Urothelium cell line (cell line): Measurements from ENCODE around the gene TRIML1.

Experiments used
- DNase-seq: peaks from one replicate; pipeline ENCODE4 v3.0.0; 2011; ENCODE audit warnings: low spot score, mixed read lengths
- FAIRE-seq: peaks from 2 replicates; lab custom pipeline; 2011; peaks lifted over from hg19 to GRCh38; lab: Jason Lieb, UNC

Gene TRIML1

GRCh38 chr4:188139141-188139540, at the start of gene TRIML1:
Gene TRIML1 (plus strand): TSS chr4:188139441. CDS start chr4:188139559, 118 bp downstream.
- DNase-seq, result no peak
- FAIRE-seq, result no peak

- DNase-seq (no peak), FAIRE-seq (no peak)
Measured at GRCh38 chr4:188092824-188093223, 46.4 kb upstream of the TRIML1 start.

GRCh38 chr4:188106454-188106853, 32.8 kb upstream of the TRIML1 start:
- no peak for DNase-seq

GRCh38 chr4:188107931-188108843, 31.1 kb upstream of the TRIML1 start:
- peak; percentile 42 for DNase-seq
- FAIRE-seq, result no peak

More at GRCh38 chr4:188106454-188106853, 32.8 kb upstream of the TRIML1 start:
- FAIRE-seq, result no peak

- FAIRE-seq, result no peak
Measured at GRCh38 chr4:188109157-188109755, 30.0 kb upstream of the TRIML1 start, which contains the start of gene TRIML2. Gene TRIML2 (minus strand): TSS chr4:188109603. CDS start chr4:188105368, 4,235 bp downstream.

GRCh38 chr4:188110036-188110435, 29.2 kb upstream of the TRIML1 start:
- DNase-seq, result no peak
- FAIRE-seq, result no peak

More at GRCh38 chr4:188109157-188109755, 30.0 kb upstream of the TRIML1 start, which contains the start of gene TRIML2:
- no peak for DNase-seq

- DNase-seq (no peak), FAIRE-seq (no peak)
Measured at GRCh38 chr4:188110741-188111471, 28.3 kb upstream of the TRIML1 start.

- no peak for FAIRE-seq
- DNase-seq, result no peak
Measured at GRCh38 chr4:188111955-188112354, 27.3 kb upstream of the TRIML1 start.

GRCh38 chr4:188113156-188113555, 26.1 kb upstream of the TRIML1 start:
- no peak for FAIRE-seq
- no peak for DNase-seq

- DNase-seq, result no peak
- FAIRE-seq, result no peak
Measured at GRCh38 chr4:188117631-188118324, 21.5 kb upstream of the TRIML1 start.

- DNase-seq, result no peak
- FAIRE-seq, result no peak
Measured at GRCh38 chr4:188121530-188121929, 17.7 kb upstream of the TRIML1 start.

GRCh38 chr4:188127214-188127874, 11.9 kb upstream of the TRIML1 start:
- DNase-seq, result peak; percentile 81
- no peak for FAIRE-seq

- no peak for DNase-seq
- no peak for FAIRE-seq
Measured at GRCh38 chr4:188130355-188130754, 8.9 kb upstream of the TRIML1 start.

GRCh38 chr4:188132232-188132631, 7.0 kb upstream of the TRIML1 start:
- FAIRE-seq (no peak), DNase-seq (no peak)

GRCh38 chr4:188138227-188138626, 1.0 kb upstream of the TRIML1 start:
- no peak for FAIRE-seq

GRCh38 chr4:188139671-188140070, 430 bp downstream of the TRIML1 start:
- DNase-seq (no peak), FAIRE-seq (no peak)

More at GRCh38 chr4:188138227-188138626, 1.0 kb upstream of the TRIML1 start:
- DNase-seq, result no peak

GRCh38 chr4:188143731-188144130, 4.5 kb downstream of the TRIML1 start:
- DNase-seq (no peak), FAIRE-seq (no peak)

- FAIRE-seq, result no peak
- DNase-seq, result no peak
Measured at GRCh38 chr4:188145601-188146000, 6.4 kb downstream of the TRIML1 start.

GRCh38 chr4:188146618-188147017, 7.4 kb downstream of the TRIML1 start:
- DNase-seq, result no peak
- no peak for FAIRE-seq

GRCh38 chr4:188147176-188147575, 7.9 kb downstream of the TRIML1 start:
- DNase-seq (no peak), FAIRE-seq (no peak)
